ENCODE measurements around the gene PPP2R5E.

DNA sequence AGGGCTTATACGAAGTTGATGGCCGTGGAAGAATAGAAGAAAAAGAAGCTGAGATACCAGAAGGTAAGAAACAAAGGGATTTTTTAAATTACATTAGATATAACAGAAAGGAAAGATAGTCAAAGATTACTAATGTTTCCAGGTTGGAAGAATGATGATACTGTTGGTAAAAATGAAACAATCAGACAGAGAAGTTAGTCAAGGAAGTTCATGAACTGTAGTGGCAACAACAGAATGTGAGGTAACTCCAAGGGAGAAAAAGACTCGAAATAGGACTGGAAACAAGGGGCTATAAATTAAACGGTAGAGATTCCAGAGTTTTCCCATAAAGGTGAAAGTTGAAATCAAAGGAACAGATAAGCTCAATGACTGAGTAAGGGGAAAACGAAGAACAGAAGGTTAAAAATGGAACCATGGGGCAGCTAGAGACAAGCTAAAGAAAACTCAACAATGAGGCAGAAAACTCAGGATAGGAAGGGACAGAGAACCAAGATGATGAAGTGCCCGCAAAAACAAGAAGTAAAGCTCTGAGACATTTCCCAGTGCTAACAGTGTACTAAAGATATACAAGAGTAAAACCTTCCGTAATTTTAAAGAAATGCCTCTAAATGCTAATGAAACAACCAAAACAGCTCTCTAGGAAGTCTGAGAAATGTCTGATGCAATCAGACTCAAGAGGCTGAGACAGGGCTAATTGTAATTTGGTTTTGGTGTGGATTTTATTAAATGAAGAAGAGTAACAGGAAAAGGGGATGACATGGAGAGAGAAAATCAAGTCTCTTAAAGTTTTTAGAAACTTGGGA is 70.0 kb downstream of the PPP2R5E start:
- TF ChIP-seq, protein P1, sequence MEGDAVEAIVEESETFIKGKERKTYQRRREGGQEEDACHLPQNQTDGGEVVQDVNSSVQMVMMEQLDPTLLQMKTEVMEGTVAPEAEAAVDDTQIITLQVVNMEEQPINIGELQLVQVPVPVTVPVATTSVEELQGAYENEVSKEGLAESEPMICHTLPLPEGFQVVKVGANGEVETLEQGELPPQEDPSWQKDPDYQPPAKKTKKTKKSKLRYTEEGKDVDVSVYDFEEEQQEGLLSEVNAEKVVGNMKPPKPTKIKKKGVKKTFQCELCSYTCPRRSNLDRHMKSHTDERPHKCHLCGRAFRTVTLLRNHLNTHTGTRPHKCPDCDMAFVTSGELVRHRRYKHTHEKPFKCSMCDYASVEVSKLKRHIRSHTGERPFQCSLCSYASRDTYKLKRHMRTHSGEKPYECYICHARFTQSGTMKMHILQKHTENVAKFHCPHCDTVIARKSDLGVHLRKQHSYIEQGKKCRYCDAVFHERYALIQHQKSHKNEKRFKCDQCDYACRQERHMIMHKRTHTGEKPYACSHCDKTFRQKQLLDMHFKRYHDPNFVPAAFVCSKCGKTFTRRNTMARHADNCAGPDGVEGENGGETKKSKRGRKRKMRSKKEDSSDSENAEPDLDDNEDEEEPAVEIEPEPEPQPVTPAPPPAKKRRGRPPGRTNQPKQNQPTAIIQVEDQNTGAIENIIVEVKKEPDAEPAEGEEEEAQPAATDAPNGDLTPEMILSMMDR (conservative IDR thresholded peaks at IDR 0.05 in 1 of 2, IDR thresholded peaks at IDR 0.05 in 1 of 2; ENCODE audit: extremely low read depth in 1 of 2, insufficient read depth in 1 of 2, low read depth in 1 of 2, low read length in 2 of 2): no peak
- no peak for TF ChIP-seq EZH2 (IDR thresholded peaks at IDR 0.05; ENCODE audit: borderline replicate concordance, low read length)
